ENCODE measurements around the gene PABPN1L.

The PABPN1L gene

GRCh38 chr16:88880226-88881006 lies 14.0 kb upstream of the PABPN1L start:
- ChIA-PET POLR2A (no interaction called here), CTCF (interaction anchor here (1.1 to 1.3 kb wide), 2 partner anchors 143 to 287 kb away, joined by 3 to 4 read pairs; no protein-coding TSS in a partner anchor)
- TF ChIP-seq CTCF (IDR thresholded peaks at IDR 0.05; ENCODE audit: control extremely low read depth, extremely low read depth, low read depth, missing control alignments) = no peak
- no peak for DNase-seq (ENCODE audit: extremely low spot score)

- CTCF ChIA-PET = no interaction called here
- POLR2A ChIA-PET = no interaction called here
- no peak for TF ChIP-seq CTCF (IDR thresholded peaks at IDR 0.05; ENCODE audit: control extremely low read depth, extremely low read depth, low read depth, missing control alignments)
- DNase-seq (ENCODE audit: extremely low spot score) = no peak
Observed at GRCh38 chr16:88879788-88880055, 13.3 kb upstream of the PABPN1L start.

- CTCF ChIA-PET = no interaction called here
- POLR2A ChIA-PET = no interaction called here
Observed at GRCh38 chr16:88878967-88879787, 12.7 kb upstream of the PABPN1L start.

GRCh38 chr16:88878356-88878755 lies 11.9 kb upstream of the PABPN1L start:
- ChIA-PET CTCF (no interaction called here), POLR2A (no interaction called here)
- no peak for TF ChIP-seq CTCF (IDR thresholded peaks at IDR 0.05; ENCODE audit: control extremely low read depth, extremely low read depth, low read depth, missing control alignments)
- DNase-seq (ENCODE audit: extremely low spot score) = no peak

More at GRCh38 chr16:88878967-88879787, 12.7 kb upstream of the PABPN1L start:
- no peak for DNase-seq (ENCODE audit: extremely low spot score)
- TF ChIP-seq CTCF (IDR thresholded peaks at IDR 0.05; ENCODE audit: control extremely low read depth, extremely low read depth, low read depth, missing control alignments) = no peak

GRCh38 chr16:88877564-88878289 lies 11.3 kb upstream of the PABPN1L start:
- no peak for DNase-seq (ENCODE audit: extremely low spot score)
- no peak for TF ChIP-seq CTCF (IDR thresholded peaks at IDR 0.05; ENCODE audit: control extremely low read depth, extremely low read depth, low read depth, missing control alignments)
- CTCF ChIA-PET = interaction anchor here (1.7 kb wide), 1 partner anchor 13 kb away, joined by 3 read pairs; no protein-coding TSS in a partner anchor
- POLR2A ChIA-PET = interaction anchor here (0.6 kb wide), 1 partner anchor 925 kb away, joined by 3 read pairs; no protein-coding TSS in a partner anchor

- no peak for TF ChIP-seq CTCF (IDR thresholded peaks at IDR 0.05; ENCODE audit: control extremely low read depth, extremely low read depth, low read depth, missing control alignments)
- DNase-seq (ENCODE audit: extremely low spot score) = no peak
- POLR2A ChIA-PET = interaction anchor here (0.6 kb wide), 1 partner anchor 924 kb away, joined by 3 read pairs; no protein-coding TSS in a partner anchor
- CTCF ChIA-PET = interaction anchor here (1.7 kb wide), 1 partner anchor 12 kb away, joined by 3 read pairs; no protein-coding TSS in a partner anchor
Observed at GRCh38 chr16:88876942-88877526, 10.6 kb upstream of the PABPN1L start.
